ENCODE data around the gene CACNA1H.
"Not testable (repeated sequence)": the region's sequence is repeated elsewhere in the genome, so short reads cannot be mapped to it uniquely, and the experiment has no call there.

CACNA1H gene

GRCh38 chr16:1247903-1248537 is 95.1 kb downstream of the CACNA1H start:
- WGBS, 2 experiments (ENCODE audit: insufficient coverage in 2 of 2): 84 to 88% methylated on average over 8 to 11 of the region's 14 CpGs
- H3K27ac ChIP-seq (ENCODE audit: low read depth, low read length, severe bottlenecking); H3K36me3 ChIP-seq (ENCODE audit: control insufficient read depth, insufficient read depth, low read length); H3K9me3 ChIP-seq (ENCODE audit: control insufficient read depth, low read length); H3K4me3 ChIP-seq (ENCODE audit: extremely low read depth, insufficient read depth, low read length, poor library complexity, severe bottlenecking); H3K4me1 ChIP-seq (ENCODE audit: control insufficient read depth, insufficient read depth, low read length, poor library complexity, severe bottlenecking): not testable (repeated sequence)

DNA sequence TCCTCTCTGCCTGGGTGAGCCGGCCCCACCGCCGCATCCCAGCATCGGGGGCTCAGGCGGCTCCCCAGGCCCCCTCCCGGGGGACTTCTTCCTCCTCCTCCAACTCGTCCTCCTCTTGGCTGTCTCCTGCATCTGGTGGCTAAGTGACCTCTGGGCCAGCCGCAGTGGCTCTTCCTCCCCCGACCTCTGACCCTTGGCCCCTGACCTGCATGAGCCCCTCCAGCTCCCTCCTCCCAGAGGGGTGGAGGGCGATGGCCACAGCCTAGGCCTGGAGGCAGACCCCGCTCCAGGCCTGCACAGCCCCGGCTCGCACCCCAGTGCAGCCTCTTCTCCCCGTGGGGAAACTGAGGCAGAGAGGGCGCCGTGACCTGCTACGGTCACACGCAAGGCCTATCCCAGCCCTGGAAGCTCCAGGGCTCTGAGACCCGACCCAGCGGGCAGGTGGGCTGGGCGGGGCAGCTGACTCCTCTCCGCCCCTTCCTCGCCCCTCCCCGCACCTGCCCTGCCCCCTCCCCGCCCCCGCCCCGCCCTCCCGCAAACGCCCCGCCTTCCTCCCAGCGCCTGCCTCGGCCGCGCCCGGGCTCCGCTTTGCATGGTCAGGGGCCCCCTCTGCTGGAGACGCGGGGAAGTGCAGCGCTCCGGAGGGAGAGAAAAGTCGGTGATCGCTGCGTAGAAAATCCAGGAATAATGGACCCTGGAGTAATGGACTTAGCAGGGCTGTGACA is 96.3 kb downstream of the CACNA1H start:
- not testable (repeated sequence) for H3K9me3 ChIP-seq (ENCODE audit: control insufficient read depth, low read length); H3K27ac ChIP-seq (ENCODE audit: low read depth, low read length, severe bottlenecking); H3K4me1 ChIP-seq (ENCODE audit: control insufficient read depth, insufficient read depth, low read length, poor library complexity, severe bottlenecking); H3K4me3 ChIP-seq (ENCODE audit: extremely low read depth, insufficient read depth, low read length, poor library complexity, severe bottlenecking); H3K36me3 ChIP-seq (ENCODE audit: control insufficient read depth, insufficient read depth, low read length)
- no CpG with 5 or more reads among the region's 43 CpGs for WGBS, 2 experiments (ENCODE audit: insufficient coverage in 2 of 2)

DNA sequence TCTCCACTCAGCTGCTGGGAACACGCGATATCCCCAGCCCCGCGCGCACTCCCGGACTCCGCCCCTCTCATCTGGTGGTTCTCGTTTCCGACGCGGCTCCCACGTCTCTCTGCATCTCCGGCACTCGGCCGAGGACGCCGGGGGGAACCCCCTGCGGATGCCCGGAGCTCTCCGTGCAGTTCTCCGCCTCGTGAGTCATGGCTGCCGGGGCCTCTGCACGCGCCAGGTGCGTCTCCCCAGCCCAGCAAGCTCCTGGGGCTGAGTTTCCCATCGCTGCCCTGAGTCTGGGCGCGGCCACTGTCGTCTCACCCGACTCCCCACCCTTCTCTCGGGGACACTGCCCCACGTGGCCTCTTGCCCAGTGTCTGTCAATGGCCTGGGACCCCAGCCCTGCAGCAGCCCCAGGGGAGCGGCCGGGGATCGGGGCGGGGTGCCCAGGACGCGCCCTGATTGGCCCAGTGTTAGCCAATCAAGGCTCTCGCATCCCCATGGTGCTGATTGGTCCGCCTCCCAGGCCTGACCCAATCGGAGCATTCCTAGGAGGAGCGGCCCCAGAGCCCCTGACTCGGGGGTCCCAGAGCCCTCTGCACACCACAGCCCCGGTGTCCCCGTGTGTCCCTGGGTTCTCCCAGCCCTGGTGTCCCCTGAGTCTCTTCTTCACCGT is 100.9 kb downstream of the CACNA1H start:
- not testable (repeated sequence) for H3K36me3 ChIP-seq (ENCODE audit: control insufficient read depth, insufficient read depth, low read length); H3K27ac ChIP-seq (ENCODE audit: low read depth, low read length, severe bottlenecking); H3K4me1 ChIP-seq (ENCODE audit: control insufficient read depth, insufficient read depth, low read length, poor library complexity, severe bottlenecking); H3K4me3 ChIP-seq (ENCODE audit: extremely low read depth, insufficient read depth, low read length, poor library complexity, severe bottlenecking); H3K9me3 ChIP-seq (ENCODE audit: control insufficient read depth, low read length)
- WGBS, 2 experiments (ENCODE audit: insufficient coverage in 2 of 2): no CpG with 5 or more reads among the region's 47 CpGs

DNA sequence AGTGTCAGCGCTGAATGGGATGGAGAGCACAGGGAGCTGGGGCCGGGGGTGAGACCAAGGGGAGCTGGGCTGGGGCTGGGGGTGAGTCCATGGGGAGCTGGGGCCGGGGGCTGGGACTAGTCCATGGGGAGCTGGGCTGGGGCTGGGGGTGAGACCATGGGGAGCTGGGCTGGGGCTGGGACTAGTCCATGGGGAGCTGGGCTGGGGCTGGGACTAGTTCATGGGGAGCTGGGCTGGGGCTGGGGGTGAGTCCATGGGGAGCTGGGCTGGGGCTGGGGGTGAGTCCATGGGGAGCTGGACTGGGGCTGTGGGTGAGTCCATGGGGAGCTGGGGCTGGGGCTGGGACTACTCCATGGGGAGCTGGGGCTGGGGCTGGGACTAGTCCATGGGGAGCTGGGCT is 101.9 kb downstream of the CACNA1H start:
- not testable (repeated sequence) for H3K9me3 ChIP-seq (ENCODE audit: control insufficient read depth, low read length); H3K27ac ChIP-seq (ENCODE audit: low read depth, low read length, severe bottlenecking); H3K36me3 ChIP-seq (ENCODE audit: control insufficient read depth, insufficient read depth, low read length); H3K4me1 ChIP-seq (ENCODE audit: control insufficient read depth, insufficient read depth, low read length, poor library complexity, severe bottlenecking); H3K4me3 ChIP-seq (ENCODE audit: extremely low read depth, insufficient read depth, low read length, poor library complexity, severe bottlenecking)
- WGBS, 2 experiments (ENCODE audit: insufficient coverage in 2 of 2): 73 to 86% methylated on average over 1 to 2 of the region's 3 CpGs

DNA sequence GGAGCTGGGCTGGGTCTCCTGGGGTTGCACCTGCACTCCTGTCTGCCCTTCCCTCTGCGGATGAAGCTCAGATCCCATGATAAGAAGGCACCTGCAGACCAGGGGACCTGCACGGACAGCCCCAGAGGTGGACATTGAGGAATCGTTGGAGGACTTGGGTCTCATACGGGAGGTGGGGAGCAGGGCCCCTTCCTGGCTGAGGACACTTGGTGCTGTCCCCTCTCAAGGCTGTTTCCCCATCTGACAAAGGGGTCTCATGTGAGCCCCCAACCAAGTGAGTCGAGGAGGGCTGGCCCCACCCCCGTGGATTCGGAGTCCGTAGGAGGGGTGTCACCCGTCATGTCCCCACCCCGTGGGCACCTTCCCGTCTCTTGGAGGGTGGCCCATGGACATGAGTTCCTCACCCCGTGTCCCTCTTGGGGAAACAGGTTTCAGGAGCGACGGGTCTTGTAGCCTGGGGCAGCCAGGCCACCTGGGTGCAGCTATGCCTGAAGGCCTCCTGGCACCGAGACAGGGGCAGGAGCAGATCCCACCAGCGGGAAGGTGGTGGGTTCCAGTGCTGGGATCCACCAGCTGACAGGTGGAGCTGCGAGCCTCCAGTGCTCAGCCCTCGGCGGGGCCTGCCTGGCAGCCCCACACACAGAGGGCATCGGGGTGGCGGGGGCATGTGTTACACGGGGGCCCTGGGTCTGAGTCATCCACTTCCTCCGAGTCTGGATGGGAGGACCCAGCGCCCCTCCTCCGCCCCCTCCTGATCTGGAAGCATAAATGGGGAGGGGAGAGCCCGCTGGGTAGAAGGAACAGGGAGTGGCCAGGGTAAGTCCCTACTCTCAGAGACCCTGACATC is 102.6 kb downstream of the CACNA1H start, which contains the start of gene TPSD1:
Gene TPSD1, plus strand, starts transcription at position 794 of the 847 bp plus-strand sequence. CDS start 212 bp downstream, outside the sequence.
- H3K9me3 ChIP-seq (ENCODE audit: control insufficient read depth, low read length): not testable (repeated sequence)
- 70 to 90% methylated on average over 10 to 11 of the region's 26 CpGs for WGBS, 2 experiments (ENCODE audit: insufficient coverage in 2 of 2)

GRCh38 chr16:1256296-1256873 is 103.5 kb downstream of the CACNA1H start:
- not testable (repeated sequence) for H3K4me3 ChIP-seq (ENCODE audit: extremely low read depth, insufficient read depth, low read length, poor library complexity, severe bottlenecking); H3K4me1 ChIP-seq (ENCODE audit: control insufficient read depth, insufficient read depth, low read length, poor library complexity, severe bottlenecking); H3K9me3 ChIP-seq (ENCODE audit: control insufficient read depth, low read length); H3K36me3 ChIP-seq (ENCODE audit: control insufficient read depth, insufficient read depth, low read length); H3K27ac ChIP-seq (ENCODE audit: low read depth, low read length, severe bottlenecking)
- 80 to 90% methylated on average over 7 to 12 of the region's 23 CpGs for WGBS, 2 experiments (ENCODE audit: insufficient coverage in 2 of 2)

More for the DNA sequence above, 102.6 kb downstream of the CACNA1H start, which contains the start of gene TPSD1:
- H3K36me3 ChIP-seq (ENCODE audit: control insufficient read depth, insufficient read depth, low read length); H3K4me3 ChIP-seq (ENCODE audit: extremely low read depth, insufficient read depth, low read length, poor library complexity, severe bottlenecking); H3K4me1 ChIP-seq (ENCODE audit: control insufficient read depth, insufficient read depth, low read length, poor library complexity, severe bottlenecking); H3K27ac ChIP-seq (ENCODE audit: low read depth, low read length, severe bottlenecking): not testable (repeated sequence)

- Histone ChIP-seq H3K4me1 (ENCODE audit: control insufficient read depth, insufficient read depth, low read length, poor library complexity, severe bottlenecking) (no peaks in the 10 kb centered on the region), H3K36me3 (ENCODE audit: control insufficient read depth, insufficient read depth, low read length) (no peaks in the 10 kb centered on the region), H3K4me3 (ENCODE audit: extremely low read depth, insufficient read depth, low read length, poor library complexity, severe bottlenecking) (no peak overlapping the region), H3K9me3 (ENCODE audit: control insufficient read depth, low read length) (no peaks in the 10 kb centered on the region), H3K27ac (ENCODE audit: low read depth, low read length, severe bottlenecking) (no peak overlapping the region)
- WGBS, 2 experiments (ENCODE audit: insufficient coverage in 2 of 2): 90 to 91% methylated on average over 18 to 22 of the region's 22 CpGs
Observed at GRCh38 chr16:1256874-1257322, 104.0 kb downstream of the CACNA1H start.

- Histone ChIP-seq H3K9me3 (ENCODE audit: control insufficient read depth, low read length) (no peaks in the 10 kb centered on the region), H3K4me1 (ENCODE audit: control insufficient read depth, insufficient read depth, low read length, poor library complexity, severe bottlenecking) (no peaks in the 10 kb centered on the region), H3K27ac (ENCODE audit: low read depth, low read length, severe bottlenecking) (no peak overlapping the region), H3K4me3 (ENCODE audit: extremely low read depth, insufficient read depth, low read length, poor library complexity, severe bottlenecking) (no peak overlapping the region), H3K36me3 (ENCODE audit: control insufficient read depth, insufficient read depth, low read length) (no peaks in the 10 kb centered on the region)
- 85 to 91% methylated on average over 23 to 32 of the region's 34 CpGs for WGBS, 2 experiments (ENCODE audit: insufficient coverage in 2 of 2)
Observed at GRCh38 chr16:1257561-1258224, 104.8 kb downstream of the CACNA1H start.

DNA sequence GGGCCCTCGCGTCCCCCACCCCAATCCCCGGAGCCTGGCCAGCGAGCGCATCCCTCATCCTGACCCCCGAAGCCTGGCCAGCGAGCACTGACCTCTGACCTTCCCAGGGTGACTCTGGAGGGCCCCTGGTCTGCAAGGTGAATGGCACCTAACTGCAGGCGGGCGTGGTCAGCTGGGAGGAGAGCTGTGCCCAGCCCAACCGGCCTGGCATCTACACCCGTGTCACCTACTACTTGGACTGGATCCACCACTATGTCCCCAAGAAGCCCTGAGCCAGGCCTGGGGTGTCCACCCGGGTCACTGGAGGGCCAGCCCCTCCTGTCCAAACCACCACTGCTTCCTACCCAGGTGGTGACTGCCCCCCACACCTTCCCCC is 105.3 kb downstream of the CACNA1H start:
- WGBS, 2 experiments (ENCODE audit: insufficient coverage in 2 of 2): 83% methylated on average over 11 to 12 of the region's 12 CpGs
- Histone ChIP-seq H3K4me1 (ENCODE audit: control insufficient read depth, insufficient read depth, low read length, poor library complexity, severe bottlenecking) (no peaks in the 10 kb centered on the region), H3K4me3 (ENCODE audit: extremely low read depth, insufficient read depth, low read length, poor library complexity, severe bottlenecking) (no peak overlapping the region), H3K36me3 (ENCODE audit: control insufficient read depth, insufficient read depth, low read length) (no peaks in the 10 kb centered on the region), H3K27ac (ENCODE audit: low read depth, low read length, severe bottlenecking) (no peak overlapping the region), H3K9me3 (ENCODE audit: control insufficient read depth, low read length) (no peaks in the 10 kb centered on the region)

Data from mesodermal cell (in vitro differentiated cells).